DOHH2 (cell line): ENCODE results near the gene ASB15.

ENCODE experiments used
- CTCF ChIP-seq: fragments of 200-600 bp; sonication (generic); IDR thresholded peaks from one replicate; pipeline ENCODE4 v1.5.1; 2014; ENCODE audit warnings: antibody characterized with exemption, mild to moderate bottlenecking, low read depth, low read length; ENCODE audit not compliant: poor library complexity, severe bottlenecking
- EZH2phosphoT487 ChIP-seq: fragments of 200-600 bp; sonication (generic); IDR thresholded peaks from 2 replicates; pipeline ENCODE4 v1.6.1; 2017; ENCODE audit warnings: borderline replicate concordance, mild to moderate bottlenecking, antibody characterized with exemption, low read length, moderate library complexity, mixed read lengths

- no peak for TF ChIP-seq CTCF
- no peak for TF ChIP-seq EZH2phosphoT487
Measured at GRCh38 chr7:123633553-123633952, 31.9 kb downstream of the ASB15 start.
